Lower lobe of right lung (tissue), 2 donors: Measurements from ENCODE around the gene PAPOLA. TPM values are rescaled to one million over a fixed set of nuclear protein-coding genes. Genes with fewer than 3 reads are reported as not detected.

Experiments used
- ATAC-seq, 2 donors: fragments of 200-7000 bp; cut with Tn5 transposase; one replicate each; pipeline ENCODE4 v1.9.1; 2020 to 2022; ENCODE audit warnings: mild to moderate bottlenecking in 2 of 2, moderate library complexity in 2 of 2
- DNase-seq: peaks from one replicate; pipeline ENCODE4 v3.0.0-alpha.2; 2020
- H3K27ac ChIP-seq: fragments of 200-600 bp; one replicate; pipeline ENCODE4 v1.8.0; 2022
- H3K27me3 ChIP-seq: fragments of 200-600 bp; one replicate; pipeline ENCODE4 v1.8.0; 2022; ENCODE audit warnings: low read depth
- H3K36me3 ChIP-seq: fragments of 200-600 bp; one replicate; pipeline ENCODE4 v1.8.0; 2022; ENCODE audit warnings: mild to moderate bottlenecking
- H3K4me1 ChIP-seq: fragments of 200-600 bp; one replicate; pipeline ENCODE4 v1.8.0; 2022
- H3K4me3 ChIP-seq: fragments of 200-600 bp; one replicate; pipeline ENCODE4 v1.8.0; 2022; ENCODE audit warnings: mild to moderate bottlenecking
- H3K9me3 ChIP-seq: fragments of 200-600 bp; one replicate; pipeline ENCODE4 v1.8.0; 2022
- intact Hi-C: fragments of 100-400 bp; cut with DNase I; formaldehyde crosslinking; loops from one replicate; pipeline ENCODE4 v1.11.0; 2022
- total RNA-seq: library from RNA; stranded (reverse); fragmentation: NEBNext Ultra II Directional; extraction: Animal tissue kit (Norgen Biotek cat#: 25700); gene quantifications from one replicate; pipeline ENCODE4 v1.2.1, GENCODE V29; 2021
- TF ChIP-seq, protein P1 (sequence below): fragments of 200-600 bp; IDR thresholded peaks from one replicate; pipeline ENCODE4 v1.8.0; 2022; ENCODE audit warnings: antibody characterized with exemption, mild to moderate bottlenecking
- donor health status: DM: no; HTN: yes; CAD: no; lungs with severe emphysema.

PAPOLA gene
- total RNA-seq, 1 donor from 2014 or later, result 190 TPM

DNA sequence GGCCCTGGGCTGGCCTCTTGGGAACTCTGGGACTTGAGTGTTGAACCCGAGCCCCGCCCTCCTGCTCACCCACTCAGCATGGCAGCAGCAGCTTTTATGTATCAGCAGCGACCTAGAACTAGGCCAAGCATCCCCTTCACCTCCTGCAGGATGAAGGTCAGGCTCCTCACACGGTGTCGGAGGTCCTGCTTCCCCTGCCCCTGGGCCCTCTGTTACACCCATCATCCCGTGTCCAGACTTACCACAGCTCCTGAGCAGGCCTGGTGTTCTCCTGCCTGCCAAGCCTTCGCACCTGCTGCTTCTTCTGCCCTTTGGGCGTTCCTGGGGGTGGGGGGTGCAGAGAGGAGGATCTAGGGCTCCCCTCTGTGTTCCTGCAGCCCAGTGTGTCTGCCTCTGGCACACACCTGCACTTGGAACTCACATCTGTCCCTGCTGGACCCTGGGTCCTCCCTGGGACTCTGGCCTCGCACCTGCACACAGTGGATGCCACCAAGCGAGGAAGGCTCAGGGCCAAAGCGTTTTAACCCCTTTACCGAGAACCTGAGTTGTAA, 80.3 kb downstream of the PAPOLA start:
- Histone ChIP-seq H3K4me1 (peaks cover 5% of the 10 kb centered on the region), H3K36me3 (no peaks in the 10 kb centered on the region), H3K4me3 (no peak overlapping the region), H3K27me3 (peaks cover 28% of the 10 kb centered on the region), H3K9me3 (no peaks in the 10 kb centered on the region), H3K27ac (no peak overlapping the region)
- intact Hi-C loops, result no loop called here
- TF ChIP-seq, protein P1, sequence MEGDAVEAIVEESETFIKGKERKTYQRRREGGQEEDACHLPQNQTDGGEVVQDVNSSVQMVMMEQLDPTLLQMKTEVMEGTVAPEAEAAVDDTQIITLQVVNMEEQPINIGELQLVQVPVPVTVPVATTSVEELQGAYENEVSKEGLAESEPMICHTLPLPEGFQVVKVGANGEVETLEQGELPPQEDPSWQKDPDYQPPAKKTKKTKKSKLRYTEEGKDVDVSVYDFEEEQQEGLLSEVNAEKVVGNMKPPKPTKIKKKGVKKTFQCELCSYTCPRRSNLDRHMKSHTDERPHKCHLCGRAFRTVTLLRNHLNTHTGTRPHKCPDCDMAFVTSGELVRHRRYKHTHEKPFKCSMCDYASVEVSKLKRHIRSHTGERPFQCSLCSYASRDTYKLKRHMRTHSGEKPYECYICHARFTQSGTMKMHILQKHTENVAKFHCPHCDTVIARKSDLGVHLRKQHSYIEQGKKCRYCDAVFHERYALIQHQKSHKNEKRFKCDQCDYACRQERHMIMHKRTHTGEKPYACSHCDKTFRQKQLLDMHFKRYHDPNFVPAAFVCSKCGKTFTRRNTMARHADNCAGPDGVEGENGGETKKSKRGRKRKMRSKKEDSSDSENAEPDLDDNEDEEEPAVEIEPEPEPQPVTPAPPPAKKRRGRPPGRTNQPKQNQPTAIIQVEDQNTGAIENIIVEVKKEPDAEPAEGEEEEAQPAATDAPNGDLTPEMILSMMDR, result no peak
- no peak for ATAC-seq
- DNase-seq, result no peak

DNA sequence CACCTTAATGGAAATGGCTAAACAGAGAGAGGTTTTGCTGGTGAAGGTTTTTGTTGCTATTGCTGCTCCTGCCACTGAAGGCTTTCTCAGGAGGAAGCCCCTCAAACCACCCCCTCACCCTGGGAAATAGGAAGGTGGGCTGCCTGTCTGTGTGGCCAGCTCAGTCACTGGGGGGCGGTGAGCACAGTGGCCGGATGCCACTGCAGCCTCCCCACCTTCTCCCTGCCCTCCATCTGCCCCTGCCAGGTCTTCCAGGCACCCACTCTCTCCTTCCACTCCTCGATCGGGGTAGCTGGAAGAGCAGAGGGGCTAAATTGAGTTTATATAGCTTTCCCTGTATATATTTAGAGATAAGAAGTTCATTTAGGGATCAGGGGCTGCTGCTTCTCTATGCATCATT, 80.8 kb downstream of the PAPOLA start:
- DNase-seq, result no peak
- no peak for ATAC-seq
- intact Hi-C loops, result no loop called here
- H3K27ac ChIP-seq, result no peak overlapping the region
- H3K4me1 ChIP-seq, result peaks cover 5% of the 10 kb centered on the region
- TF ChIP-seq, protein P1, result no peak
- no peaks in the 10 kb centered on the region for H3K9me3 ChIP-seq
- H3K36me3 ChIP-seq, result no peaks in the 10 kb centered on the region
- H3K27me3 ChIP-seq, result peaks cover 28% of the 10 kb centered on the region
- no peak overlapping the region for H3K4me3 ChIP-seq

DNA sequence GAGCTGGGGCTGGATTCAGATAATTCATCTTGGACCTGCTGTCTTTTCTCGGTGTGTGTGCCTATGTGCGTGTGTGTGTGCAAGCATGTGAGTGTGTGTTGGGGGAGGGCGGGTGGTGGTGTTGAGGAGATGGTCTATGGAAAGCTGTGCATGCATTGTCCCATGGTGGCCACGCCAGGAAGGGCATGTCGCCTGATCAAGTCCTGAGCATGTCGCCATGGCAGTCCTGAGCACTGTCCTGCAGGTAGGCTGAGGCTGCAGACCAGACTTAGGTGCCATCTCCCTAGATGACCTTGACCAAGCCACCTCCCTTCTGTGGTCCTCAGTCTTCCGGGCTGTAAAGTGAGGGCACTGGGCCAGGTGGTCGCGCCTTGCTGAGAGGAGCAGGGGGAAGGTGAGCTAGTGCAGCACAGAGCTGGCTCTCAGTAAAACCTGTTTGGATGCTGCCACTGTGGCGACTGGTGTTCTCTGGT, 81.4 kb downstream of the PAPOLA start:
- no peaks in the 10 kb centered on the region for H3K9me3 ChIP-seq
- ATAC-seq (no peak), DNase-seq (no peak)
- H3K36me3 ChIP-seq, result no peaks in the 10 kb centered on the region
- H3K27me3 ChIP-seq, result peaks cover 28% of the 10 kb centered on the region
- H3K4me3 ChIP-seq, result no peak overlapping the region
- TF ChIP-seq, protein P1, result no peak
- no peak overlapping the region for H3K27ac ChIP-seq
- H3K4me1 ChIP-seq, result peaks cover 5% of the 10 kb centered on the region
- intact Hi-C loops, result no loop called here

DNA sequence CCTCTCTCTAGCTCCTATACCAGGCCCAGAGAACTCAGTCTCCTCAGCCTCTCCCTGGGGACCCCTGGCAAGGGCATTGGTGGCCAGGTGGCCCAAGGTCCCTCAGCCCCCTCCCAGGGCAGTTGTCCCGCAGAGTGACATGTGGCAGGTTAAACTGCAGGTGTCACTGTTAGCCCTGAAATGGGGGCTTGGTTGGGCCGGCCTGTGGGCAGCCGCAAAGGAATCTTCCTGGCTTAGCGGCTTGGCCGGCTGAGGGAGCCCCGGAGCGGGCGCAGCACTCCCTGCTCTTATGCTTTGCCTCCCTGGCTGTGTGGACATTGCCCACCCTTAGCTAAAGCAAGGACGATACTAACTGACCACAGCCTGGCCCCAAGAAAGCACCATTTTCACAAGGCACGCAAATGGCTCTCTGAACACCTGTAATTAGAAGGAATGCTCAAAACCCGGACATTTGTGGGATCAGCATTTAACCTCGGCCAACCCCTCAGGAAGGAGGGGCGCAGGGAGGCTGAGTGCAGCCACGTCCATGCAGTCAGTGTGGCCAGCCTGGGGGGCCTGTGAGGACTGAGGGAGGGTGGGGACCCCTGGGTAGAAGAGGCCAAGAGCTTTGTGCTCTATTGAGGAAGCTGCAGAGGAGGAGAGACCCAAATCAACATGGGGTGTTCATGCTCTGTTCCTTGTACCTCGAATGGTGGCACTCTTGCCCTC, 82.2 kb downstream of the PAPOLA start:
- ATAC-seq (peak; percentile 39 to 61), DNase-seq (no peak)
- Histone ChIP-seq H3K4me3 (no peak overlapping the region), H3K27ac (no peak overlapping the region), H3K36me3 (no peaks in the 10 kb centered on the region), H3K4me1 (peaks cover 11% of the 10 kb centered on the region), H3K9me3 (no peaks in the 10 kb centered on the region), H3K27me3 (peaks cover 28% of the 10 kb centered on the region)
- intact Hi-C loops, result no loop called here
- TF ChIP-seq, protein P1, result peak; percentile 30

DNA sequence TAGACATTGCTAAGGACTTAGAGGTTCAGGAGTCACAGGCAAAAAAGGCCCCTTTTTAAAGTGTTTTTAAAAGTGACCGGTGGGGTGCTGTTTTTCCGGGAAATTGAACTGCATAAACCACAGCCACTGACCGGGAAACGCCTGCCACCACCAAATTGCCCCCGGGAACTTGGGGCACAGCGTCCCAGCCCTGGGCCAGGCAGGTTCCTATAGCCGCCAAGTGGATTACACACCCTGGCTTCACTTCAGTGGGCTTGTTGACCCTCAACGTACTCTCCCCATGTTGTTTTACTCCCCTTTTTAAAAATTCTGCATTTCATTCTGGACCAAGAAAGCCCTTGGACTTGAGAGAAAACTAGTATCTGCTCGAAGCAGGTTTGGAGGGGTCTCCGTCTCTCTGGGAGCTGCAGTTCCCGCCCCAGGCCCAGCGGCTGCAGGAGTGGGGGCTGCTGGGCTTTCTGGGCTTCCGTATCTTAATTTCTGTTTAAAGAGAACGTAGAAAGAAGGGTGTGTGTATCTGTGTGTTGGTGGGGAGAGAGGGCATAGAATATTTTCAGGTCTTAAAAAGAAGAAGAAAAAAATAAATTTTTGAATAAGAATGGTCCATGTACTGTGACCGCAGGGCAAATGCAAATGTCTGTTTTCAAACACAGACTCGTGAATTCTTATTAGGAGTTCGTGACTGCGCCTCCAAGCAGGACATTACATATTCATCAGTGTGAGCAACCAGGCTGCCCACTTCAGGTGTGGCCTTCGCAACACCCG, 82.9 kb downstream of the PAPOLA start:
- Histone ChIP-seq H3K27me3 (peaks cover 28% of the 10 kb centered on the region), H3K4me1 (peaks cover 11% of the 10 kb centered on the region), H3K36me3 (no peaks in the 10 kb centered on the region), H3K9me3 (no peaks in the 10 kb centered on the region), H3K27ac (no peak overlapping the region), H3K4me3 (no peak overlapping the region)
- ATAC-seq, result no peak
- intact Hi-C loops, result no loop called here
- TF ChIP-seq, protein P1, result no peak
- DNase-seq, result no peak
